Activated naive CD4-positive, alpha-beta T cell treated with anti-CD3 and anti-CD28 coated beads, Interleukin-2, amount 50 U/mL, for 72 hours (primary cell): ENCODE measurements around the gene FXN. TPM values are rescaled to one million over a fixed set of nuclear protein-coding genes. Genes with fewer than 3 reads are reported as not detected.
"Not testable (repeated sequence)": the region's sequence is repeated elsewhere in the genome, so short reads cannot be mapped to it uniquely, and the experiment has no call there.

Source experiments
- ATAC-seq, 2 donors: fragments of 150-1000 bp; cut with Tn5 transposase; 2 replicates each; pipeline ENCODE4 v1.10.0; 2021; ENCODE audit warnings: mild to moderate bottlenecking in 2 of 2, moderate library complexity in 2 of 2
- DNase-seq, 2 donors: peaks; one replicate each; pipeline ENCODE4 v3.0.0; 2021 to 2022; ENCODE audit warnings: low spot score in 2 of 2
- H3K27ac Mint-ChIP-seq, 2 donors: one replicate each; pipeline ENCODE4 v1.8.0; 2022; ENCODE audit warnings: mild to moderate bottlenecking in 2 of 2, mixed read lengths in 2 of 2
- H3K36me3 Mint-ChIP-seq, 2 donors: one replicate each; pipeline ENCODE4 v1.8.0; 2022; ENCODE audit warnings: mixed read lengths in 2 of 2
- H3K9me3 Mint-ChIP-seq, 2 donors: one replicate each; pipeline ENCODE4 v1.8.0; 2022; ENCODE audit warnings: mixed read lengths in 2 of 2
- total RNA-seq, 2 donors: library from RNA; stranded (reverse); gene quantifications; one replicate each; pipeline ENCODE4 v1.2.3, GENCODE V29; 2022

Gene FXN
- total RNA-seq, 2 donors from 2014 or later = 7.0 to 22.9 TPM

- Mint-ChIP-seq H3K27ac (peak overlapping the region in 1 of 2 donors; percentile 19), H3K9me3 (peaks cover 0 to 3% of the 10 kb centered on the region in 2 donors), H3K36me3 (peaks cover 0 to 12% of the 10 kb centered on the region in 2 donors)
- ATAC-seq (no peak), DNase-seq (no peak)
Observed at GRCh38 chr9:69079186-69079585, 43.6 kb downstream of the FXN start.

- Mint-ChIP-seq H3K36me3 (peaks cover 0 to 12% of the 10 kb centered on the region in 2 donors), H3K27ac (no peak overlapping the region), H3K9me3 (peaks cover 0 to 3% of the 10 kb centered on the region in 2 donors)
- DNase-seq (no peak), ATAC-seq (no peak)
Observed at GRCh38 chr9:69081261-69081660, 45.7 kb downstream of the FXN start.

DNA sequence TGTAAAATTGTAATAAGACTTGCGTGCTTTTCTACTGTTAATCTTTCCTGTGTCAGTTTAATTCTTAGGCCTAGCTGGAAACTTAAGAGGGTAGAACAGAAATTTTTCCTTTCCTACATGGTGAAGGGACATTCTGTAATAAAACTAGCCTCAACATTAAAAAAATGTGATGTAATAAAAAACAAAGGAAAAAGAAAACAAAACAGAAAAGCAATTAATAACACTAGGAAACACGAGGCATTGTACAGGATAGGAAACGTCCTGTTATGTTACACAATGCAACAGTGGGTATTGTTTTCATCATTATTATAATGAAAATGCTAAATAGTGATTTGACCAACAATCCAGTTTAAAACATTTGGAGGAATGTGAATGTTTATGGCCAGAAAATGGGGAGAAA lies 47.8 kb downstream of the FXN start:
- Mint-ChIP-seq H3K9me3 (peaks cover 0 to 3% of the 10 kb centered on the region in 2 donors), H3K27ac (peak overlapping the region in 1 of 2 donors; percentile 2), H3K36me3 (peaks cover 0 to 12% of the 10 kb centered on the region in 2 donors)
- DNase-seq = no peak
- no peak for ATAC-seq

GRCh38 chr9:69085569-69086283 lies 50.2 kb downstream of the FXN start:
- DNase-seq (no peak), ATAC-seq (no peak)
- Mint-ChIP-seq H3K27ac (no peak overlapping the region), H3K36me3 (peaks cover 0 to 5% of the 10 kb centered on the region in 2 donors), H3K9me3 (peaks cover 0 to 3% of the 10 kb centered on the region in 2 donors)

- H3K36me3 Mint-ChIP-seq = no peaks in the 10 kb centered on the region
- H3K27ac Mint-ChIP-seq = no peak overlapping the region
- ATAC-seq (no peak), DNase-seq (no peak)
- H3K9me3 Mint-ChIP-seq = no peaks in the 10 kb centered on the region
Observed at GRCh38 chr9:69086312-69086711, 50.8 kb downstream of the FXN start.

DNA sequence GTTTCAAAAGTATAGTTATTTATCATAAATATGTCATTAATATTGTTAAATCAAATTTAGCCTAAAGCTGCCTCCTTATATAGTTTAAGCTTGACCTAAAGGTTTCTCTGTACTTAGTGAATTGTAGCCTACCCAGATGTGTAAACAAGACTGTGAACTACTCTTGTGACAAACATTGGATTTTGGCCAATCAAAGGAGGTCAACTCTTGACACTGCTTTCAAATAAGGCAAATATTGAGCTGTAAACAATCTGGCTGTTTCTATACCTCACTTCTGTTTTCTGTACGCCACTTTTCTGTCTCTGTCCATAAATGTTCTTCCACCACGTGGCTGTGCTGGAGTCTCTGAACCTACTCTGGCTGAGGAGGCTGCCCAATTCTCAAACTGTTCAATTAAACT lies 51.2 kb downstream of the FXN start:
- Mint-ChIP-seq H3K27ac (peak overlapping the region in 1 of 2 donors; percentile 59), H3K9me3 (no peaks in the 10 kb centered on the region), H3K36me3 (no peaks in the 10 kb centered on the region)
- DNase-seq = no peak
- ATAC-seq = no peak

DNA sequence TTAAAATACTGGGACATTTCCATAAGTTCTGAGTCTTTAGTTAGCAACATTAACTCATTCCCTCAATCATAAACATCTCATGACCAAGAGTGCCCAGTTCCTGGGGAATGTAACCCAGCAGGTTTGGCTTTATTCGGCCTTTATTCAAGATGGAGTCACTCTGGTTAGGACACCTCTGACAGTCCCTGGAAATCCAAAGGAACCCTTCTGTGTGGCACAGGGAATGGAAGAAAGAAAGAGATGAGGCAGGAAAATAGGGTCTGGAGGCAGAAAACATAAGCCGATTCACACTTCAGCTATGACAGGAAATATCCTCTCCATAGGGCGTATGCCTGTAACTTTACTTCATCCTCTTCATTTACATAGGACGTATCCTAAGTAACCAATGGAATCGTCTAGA lies 53.5 kb downstream of the FXN start:
- ATAC-seq (no peak), DNase-seq (no peak)
- Mint-ChIP-seq H3K27ac (no peak overlapping the region), H3K9me3 (no peaks in the 10 kb centered on the region), H3K36me3 (no peaks in the 10 kb centered on the region)

GRCh38 chr9:69089491-69089890 lies 53.9 kb downstream of the FXN start:
- H3K9me3 Mint-ChIP-seq = no peaks in the 10 kb centered on the region
- H3K36me3 Mint-ChIP-seq = no peaks in the 10 kb centered on the region
- ATAC-seq (no peak), DNase-seq (no peak)
- H3K27ac Mint-ChIP-seq = peak overlapping the region in 1 of 2 donors; percentile 7

DNA sequence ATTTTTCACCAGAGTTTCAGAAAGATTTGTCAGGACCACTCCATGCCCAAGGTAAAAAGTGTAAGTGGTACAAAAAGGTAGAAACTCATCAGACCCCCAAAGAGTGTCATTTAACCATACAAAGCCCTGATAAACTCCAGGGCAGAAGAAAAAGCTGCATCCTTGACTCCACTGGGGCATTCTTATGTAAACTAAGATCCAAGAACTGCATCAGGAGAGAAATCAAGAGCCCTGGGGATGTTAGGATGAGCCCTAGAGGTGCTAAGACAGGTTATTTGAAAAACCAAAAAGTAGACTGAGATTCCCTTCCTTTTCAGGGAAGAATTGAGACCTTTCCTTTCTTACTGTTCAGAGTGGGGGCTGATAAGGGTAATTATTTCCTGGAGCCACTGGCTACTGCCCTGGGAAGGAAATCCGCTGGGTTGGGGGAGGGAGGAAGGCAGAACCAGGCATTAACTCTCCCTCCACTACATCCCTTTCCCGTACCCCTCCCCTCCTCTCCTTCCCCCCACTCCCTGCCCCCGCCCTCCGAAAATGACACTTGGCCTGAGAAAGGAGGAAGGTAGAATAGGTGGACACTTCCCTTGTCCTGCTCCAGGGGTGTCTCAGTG lies 54.7 kb downstream of the FXN start:
- no peaks in the 10 kb centered on the region for H3K36me3 Mint-ChIP-seq
- H3K27ac Mint-ChIP-seq = peak overlapping the region in 1 of 2 donors; percentile 7
- ATAC-seq (no peak), DNase-seq (no peak)
- H3K9me3 Mint-ChIP-seq = no peaks in the 10 kb centered on the region

DNA sequence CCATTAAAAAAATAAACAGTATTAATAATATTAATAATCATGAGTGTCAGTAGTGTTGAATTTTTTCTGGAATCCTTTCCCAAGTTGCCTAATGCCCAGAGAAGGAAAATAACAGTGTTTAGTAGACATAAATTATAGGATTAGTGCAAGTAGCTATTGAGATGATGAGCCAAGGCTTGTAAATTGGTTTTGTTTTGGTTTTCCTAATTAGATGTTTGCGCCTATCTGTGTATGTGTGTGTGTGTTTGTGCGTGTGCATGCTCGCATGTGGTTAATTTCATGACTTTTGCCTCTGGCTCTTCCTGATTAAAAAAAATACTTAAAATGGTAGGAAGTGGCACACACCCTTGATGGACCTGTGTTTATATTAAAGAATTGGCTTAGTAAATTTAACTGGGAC lies 55.4 kb downstream of the FXN start:
- H3K27ac Mint-ChIP-seq = no peak overlapping the region
- DNase-seq (no peak), ATAC-seq (no peak)
- no peaks in the 10 kb centered on the region for H3K9me3 Mint-ChIP-seq
- no peaks in the 10 kb centered on the region for H3K36me3 Mint-ChIP-seq

DNA sequence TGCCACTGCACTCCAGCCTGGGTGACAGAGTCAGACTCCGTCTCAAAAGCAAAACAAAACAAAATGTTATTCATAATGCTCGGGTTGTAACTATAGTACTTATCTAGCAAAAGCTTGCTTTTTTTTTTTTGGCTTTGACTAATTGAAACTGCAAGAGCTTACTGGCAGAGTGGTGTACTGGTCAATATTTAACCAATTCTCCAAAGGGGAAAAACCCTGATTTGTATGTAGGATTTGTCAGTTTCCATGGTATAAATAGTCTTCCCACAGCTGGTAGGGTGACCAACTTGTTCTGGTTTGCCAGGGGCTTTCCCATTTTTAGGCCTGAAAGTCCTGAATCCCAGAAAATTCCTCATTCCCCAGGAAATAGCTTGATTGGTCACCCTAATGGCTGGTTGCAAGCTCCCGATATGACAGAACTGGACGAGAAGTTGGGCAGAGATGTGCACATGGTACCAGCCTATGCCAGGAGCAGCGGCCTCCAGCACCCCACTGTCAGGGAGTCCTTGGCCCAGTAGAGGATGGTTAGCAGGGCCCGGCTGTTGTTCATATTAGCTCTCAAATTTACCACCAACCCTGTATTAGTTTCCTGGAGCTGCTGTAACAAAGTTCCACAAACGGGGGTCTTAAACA lies 58.0 kb downstream of the FXN start:
- Mint-ChIP-seq H3K27ac (no peak overlapping the region), H3K36me3 (no peaks in the 10 kb centered on the region), H3K9me3 (no peaks in the 10 kb centered on the region)
- peak in 1 of 2 donors; percentile 59 for ATAC-seq
- DNase-seq = no peak

DNA sequence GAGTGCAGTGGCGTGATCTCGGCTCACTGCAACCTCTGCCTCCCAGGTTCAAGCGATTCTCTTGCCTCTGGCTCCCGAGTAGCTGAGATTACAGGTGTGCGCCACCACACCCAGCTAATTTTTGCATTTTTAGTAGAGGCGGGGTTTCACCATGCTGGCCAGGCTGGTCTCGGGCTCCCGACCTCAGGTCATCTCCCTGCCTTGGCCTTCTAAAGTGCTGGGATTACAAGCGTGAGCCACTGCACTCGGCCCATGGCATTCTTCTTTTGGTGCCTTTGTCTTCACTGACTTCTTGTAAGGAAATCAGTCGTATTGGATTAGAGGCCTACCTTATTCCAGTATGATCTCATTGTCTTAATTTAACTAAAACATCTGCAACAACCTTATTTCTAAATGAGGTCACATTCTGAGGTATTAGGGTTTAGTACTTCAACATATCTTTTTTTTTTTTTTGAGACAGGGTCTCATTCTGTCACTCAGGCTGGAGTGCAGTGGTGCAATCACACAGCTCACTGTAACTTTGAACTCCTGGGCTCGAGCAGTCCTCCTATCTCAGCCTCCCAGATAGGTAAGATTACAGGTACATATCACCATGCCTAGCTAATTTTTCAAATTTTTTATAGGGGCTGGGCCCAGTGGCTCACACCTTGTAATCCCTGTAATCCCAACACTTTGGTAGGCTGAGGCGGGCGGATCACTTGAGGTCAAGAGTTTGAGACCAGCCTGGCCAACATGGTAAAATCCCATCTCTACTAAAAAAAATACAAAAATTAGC lies 59.0 kb downstream of the FXN start:
- not testable (repeated sequence) for H3K36me3 Mint-ChIP-seq, H3K9me3 Mint-ChIP-seq, DNase-seq, ATAC-seq
- H3K27ac Mint-ChIP-seq = peak overlapping the region in 1 of 2 donors; percentile 29

GRCh38 chr9:69097064-69097463 lies 61.5 kb downstream of the FXN start:
- Mint-ChIP-seq H3K36me3 (no peaks in the 10 kb centered on the region), H3K9me3 (no peaks in the 10 kb centered on the region), H3K27ac (no peak overlapping the region)
- ATAC-seq (no peak), DNase-seq (no peak)

- no peaks in the 10 kb centered on the region for H3K36me3 Mint-ChIP-seq
- no peak overlapping the region for H3K27ac Mint-ChIP-seq
- no peaks in the 10 kb centered on the region for H3K9me3 Mint-ChIP-seq
- DNase-seq (no peak), ATAC-seq (no peak)
Observed at GRCh38 chr9:69097923-69098593, 62.5 kb downstream of the FXN start.

GRCh38 chr9:69103348-69103996 lies 67.9 kb downstream of the FXN start:
- DNase-seq, H3K9me3 Mint-ChIP-seq, ATAC-seq, H3K27ac Mint-ChIP-seq, H3K36me3 Mint-ChIP-seq: not testable (repeated sequence)
